GM19372 (cell line): ENCODE results near the gene PFKFB2.
"Not testable (repeated sequence)": the region's sequence is repeated elsewhere in the genome, so short reads cannot be mapped to it uniquely, and the experiment has no call there.

Experiments
- ATAC-seq: cut with Tn5 transposase; IDR thresholded peaks from one replicate; pipeline ENCODE4 v1.9.1; 2021; ENCODE audit warnings: mild to moderate bottlenecking, low read depth, moderate library complexity; ENCODE audit not compliant: unreplicated experiment

PFKFB2 gene

GRCh38 chr1:207035877-207036551 lies 17.1 kb upstream of the PFKFB2 start:
- ATAC-seq, result no peak

- ATAC-seq, result no peak
These were observed 16.2 kb upstream of the PFKFB2 start for GRCh38 chr1:207036865-207037264.

GRCh38 chr1:207039380-207040180 lies 13.5 kb upstream of the PFKFB2 start:
- no peak for ATAC-seq

GRCh38 chr1:207040181-207040533 lies 12.9 kb upstream of the PFKFB2 start:
- no peak for ATAC-seq

GRCh38 chr1:207041397-207041796 lies 11.7 kb upstream of the PFKFB2 start:
- not testable (repeated sequence) for ATAC-seq

GRCh38 chr1:207045453-207045852 lies 7.6 kb upstream of the PFKFB2 start:
- ATAC-seq, result no peak

- ATAC-seq, result no peak
These were observed 5.6 kb upstream of the PFKFB2 start for GRCh38 chr1:207047505-207047904.

GRCh38 chr1:207048041-207048440 lies 5.0 kb upstream of the PFKFB2 start:
- ATAC-seq, result no peak

GRCh38 chr1:207049054-207049453 lies 4.0 kb upstream of the PFKFB2 start:
- no peak for ATAC-seq

- ATAC-seq, result no peak
These were observed 3.6 kb upstream of the PFKFB2 start for GRCh38 chr1:207049514-207049913.

GRCh38 chr1:207049974-207050391 lies 3.1 kb upstream of the PFKFB2 start:
- ATAC-seq, result peak; percentile 30

GRCh38 chr1:207050480-207051190 lies 2.4 kb upstream of the PFKFB2 start:
- peak; percentile 53 for ATAC-seq

- no peak for ATAC-seq
These were observed 1.7 kb upstream of the PFKFB2 start, which contains the start of gene YOD1 for GRCh38 chr1:207051191-207051943. TSS of gene YOD1 (minus strand) at chr1:207051208. CDS start at chr1:207051030, 178 bp downstream.

- no peak for ATAC-seq
These were observed 1.4 kb downstream of the PFKFB2 start for GRCh38 chr1:207054491-207054890.

GRCh38 chr1:207055386-207056001 lies 2.4 kb downstream of the PFKFB2 start:
- ATAC-seq, result no peak

- no peak for ATAC-seq
These were observed 3.6 kb downstream of the PFKFB2 start for GRCh38 chr1:207056673-207057072.

GRCh38 chr1:207058252-207058651 lies 5.2 kb downstream of the PFKFB2 start:
- ATAC-seq, result no peak

GRCh38 chr1:207058878-207059867 lies 6.1 kb downstream of the PFKFB2 start:
- ATAC-seq, result no peak

GRCh38 chr1:207059881-207060280 lies 6.8 kb downstream of the PFKFB2 start:
- ATAC-seq, result no peak
